ENCODE measurements around the gene NFYC.

- TF ChIP-seq CTCF (IDR thresholded peaks at IDR 0.05), result no peak
- no peak for TF ChIP-seq POLR2A (IDR thresholded peaks at IDR 0.05)
Measured at GRCh38 chr1:40653851-40654537, 37.5 kb upstream of the NFYC start.
